H9 (cell line): Measurements from ENCODE around the gene NPAS3. TPM values are rescaled to one million over a fixed set of nuclear protein-coding genes. Genes with fewer than 3 reads are reported as not detected.

Source experiments
- DNase-seq: peaks from one replicate; pipeline ENCODE4 v3.0.0-alpha.2; 2017
- H2AFZ ChIP-seq: one replicate; pipeline ENCODE4 v1.6.1; 2013; ENCODE audit warnings: mild to moderate bottlenecking, low read length, control low read depth, moderate library complexity
- H2AK5ac ChIP-seq: 2 replicates; pipeline ENCODE4 v1.6.1; 2013; ENCODE audit warnings: low read length, control low read depth, mixed read lengths; ENCODE audit not compliant: insufficient read length
- H2BK120ac ChIP-seq: one replicate; pipeline ENCODE4 v1.6.1; 2013; ENCODE audit warnings: low read depth, mild to moderate bottlenecking, low read length, control low read depth, inconsistent platforms; ENCODE audit not compliant: poor library complexity, severe bottlenecking
- H2BK12ac ChIP-seq: 2 replicates; pipeline ENCODE4 v1.6.1; 2013; ENCODE audit warnings: low read length, control low read depth, mixed read lengths, low read depth; ENCODE audit not compliant: insufficient read length
- H2BK15ac ChIP-seq: 2 replicates; pipeline ENCODE4 v1.6.1; 2013; ENCODE audit warnings: low read depth, low read length, control low read depth
- H2BK20ac ChIP-seq: one replicate; pipeline ENCODE4 v1.6.1; 2013; ENCODE audit warnings: low read depth, mild to moderate bottlenecking, low read length, control low read depth, inconsistent platforms; ENCODE audit not compliant: poor library complexity, severe bottlenecking
- H2BK5ac ChIP-seq: 2 replicates; pipeline ENCODE4 v1.6.1; 2013; ENCODE audit warnings: low read length, control low read depth, mixed read lengths; ENCODE audit not compliant: insufficient read length
- H3K14ac ChIP-seq: 2 replicates; pipeline ENCODE4 v1.6.1; 2013; ENCODE audit warnings: low read length, control low read depth; ENCODE audit not compliant: insufficient read depth
- H3K18ac ChIP-seq: 2 replicates; pipeline ENCODE4 v1.6.1; 2013; ENCODE audit warnings: low read depth, mild to moderate bottlenecking, mixed read lengths, low read length, control low read depth; ENCODE audit not compliant: insufficient read length
- H3K23ac ChIP-seq: 2 replicates; pipeline ENCODE4 v1.6.1; 2013; ENCODE audit warnings: low read length, control low read depth, mixed read lengths, low read depth; ENCODE audit not compliant: insufficient read length
- H3K23me2 ChIP-seq: 2 replicates; pipeline ENCODE4 v1.6.1; 2013; ENCODE audit warnings: low read depth, mild to moderate bottlenecking, mixed read lengths, low read length, control low read depth; ENCODE audit not compliant: insufficient read length, poor library complexity, severe bottlenecking
- H3K27ac ChIP-seq: 2 replicates; pipeline ENCODE4 v1.5.1; 2013; ENCODE audit warnings: low read length, control low read depth, mixed read lengths, low read depth; ENCODE audit not compliant: insufficient read length
- H3K27me3 ChIP-seq: 2 replicates; pipeline ENCODE4 v1.6.1; 2013; ENCODE audit warnings: low read length, control low read depth, inconsistent platforms; ENCODE audit not compliant: insufficient read depth
- H3K4ac ChIP-seq: 2 replicates; pipeline ENCODE4 v1.6.1; 2013; ENCODE audit warnings: low read depth, mild to moderate bottlenecking, control low read depth, inconsistent platforms, low read length, moderate library complexity
- H3K4me1 ChIP-seq: 2 replicates; pipeline ENCODE4 v1.6.1; 2013; ENCODE audit warnings: low read length, control low read depth, inconsistent platforms; ENCODE audit not compliant: insufficient read depth
- H3K4me2 ChIP-seq: 2 replicates; pipeline ENCODE4 v1.6.1; 2013; ENCODE audit warnings: low read length, control low read depth, mixed read lengths; ENCODE audit not compliant: insufficient read length, insufficient read depth
- H3K56ac ChIP-seq: 2 replicates; pipeline ENCODE4 v1.6.1; 2013; ENCODE audit warnings: low read depth, mild to moderate bottlenecking, mixed read lengths, low read length, control low read depth; ENCODE audit not compliant: insufficient read length
- H3K79me1 ChIP-seq: 2 replicates; pipeline ENCODE4 v1.6.1; 2013; ENCODE audit warnings: low read depth, mild to moderate bottlenecking, moderate library complexity, low read length, control low read depth, inconsistent platforms; ENCODE audit not compliant: insufficient read depth, poor library complexity, severe bottlenecking
- H3K79me2 ChIP-seq: 2 replicates; pipeline ENCODE4 v1.6.1; 2013; ENCODE audit warnings: low read length, control low read depth, inconsistent platforms; ENCODE audit not compliant: insufficient read depth
- H3K9ac ChIP-seq: 2 replicates; pipeline ENCODE4 v1.6.1; 2013; ENCODE audit warnings: low read length, control low read depth, mixed read lengths; ENCODE audit not compliant: insufficient read length; ENCODE audit errors: extremely low read depth
- H3K9me3 ChIP-seq: one replicate; pipeline ENCODE4 v1.6.1; 2013; ENCODE audit warnings: low read depth, low read length, inconsistent platforms; ENCODE audit not compliant: control insufficient read depth
- H3T11ph ChIP-seq: one replicate; pipeline ENCODE4 v1.6.1; 2013; ENCODE audit warnings: mild to moderate bottlenecking, low read length, control low read depth, inconsistent platforms
- H4K20me1 ChIP-seq: one replicate; pipeline ENCODE4 v1.6.1; 2013; ENCODE audit not compliant: control insufficient read depth, insufficient read length, insufficient read depth
- H4K5ac ChIP-seq: 2 replicates; pipeline ENCODE4 v1.6.1; 2013; ENCODE audit warnings: low read depth, mild to moderate bottlenecking, mixed read lengths, low read length, control low read depth; ENCODE audit not compliant: insufficient read length
- H4K8ac ChIP-seq: replicated peaks from 2 replicates; pipeline ENCODE4 v1.6.1; 2013; ENCODE audit warnings: low read length, control low read depth, mixed read lengths, low read depth; ENCODE audit not compliant: insufficient read length
- H4K91ac ChIP-seq: 2 replicates; pipeline ENCODE4 v1.6.1; 2013; ENCODE audit warnings: low read depth, mild to moderate bottlenecking, moderate library complexity, mixed read lengths, low read length, control low read depth; ENCODE audit not compliant: insufficient read length
- H3K27ac Mint-ChIP-seq, 3 experiments: 2 replicates in 2 of 3; 3 replicates in 1 of 3; pipeline ENCODE4 v1.8.0; 2020 to 2021; ENCODE audit warnings: mixed read lengths in 3 of 3, mild to moderate bottlenecking in 1 of 3, moderate library complexity in 1 of 3
- H3K27me3 Mint-ChIP-seq: 2 replicates; pipeline ENCODE4 v1.8.0; 2021; ENCODE audit warnings: low read depth, mild to moderate bottlenecking, moderate library complexity, mixed read lengths
- H3K36me3 Mint-ChIP-seq, 3 experiments: 2 replicates in 2 of 3; 3 replicates in 1 of 3; pipeline ENCODE4 v1.8.0; 2020 to 2021; ENCODE audit warnings: low read depth in 3 of 3, mixed read lengths in 3 of 3; ENCODE audit not compliant: insufficient read depth in 1 of 3
- H3K4me1 Mint-ChIP-seq, 2 experiments: 2 replicates each; pipeline ENCODE4 v1.8.0; 2020; ENCODE audit warnings: mixed read lengths in 2 of 2
- H3K4me3 Mint-ChIP-seq, 2 experiments: 2 replicates in 1 of 2; 3 replicates in 1 of 2; pipeline ENCODE4 v1.8.0; 2020 to 2021; ENCODE audit warnings: mild to moderate bottlenecking in 2 of 2, mixed read lengths in 2 of 2, moderate library complexity in 1 of 2
- H3K9me3 Mint-ChIP-seq, 2 experiments: 2 replicates in 1 of 2; 3 replicates in 1 of 2; pipeline ENCODE4 v1.8.0; 2020; ENCODE audit warnings: mild to moderate bottlenecking in 2 of 2, mixed read lengths in 2 of 2, moderate library complexity in 1 of 2
- CTCF ChIP-seq: fragments of 200-600 bp; sonication (generic); conservative IDR thresholded peaks from 3 replicates; pipeline ENCODE4 v1.8.0; 2021; ENCODE audit warnings: antibody characterized with exemption, mild to moderate bottlenecking
- WGBS: extraction: QIAGEN DNeasy Blood & Tissue Kit; methylation state at CpG from one replicate; pipeline ENCODE4 v1.1.7; 2013; ENCODE audit warnings: missing lambda C conversion rate, low lambda C conversion rate, mixed read lengths; ENCODE audit not compliant: insufficient read length; ENCODE audit errors: extremely low coverage; 5-methylcytosine and 5-hydroxymethylcytosine counted together
- total RNA-seq: library from RNA; stranded (reverse); gene quantifications from 2 replicates; pipeline ENCODE4 v1.2.1, GENCODE V29; 2021

The NPAS3 gene
- total RNA-seq, 1 experiment from 2014 or later = 0.17 TPM

GRCh38 chr14:33736299-33736825 lies 797.7 kb downstream of the NPAS3 start:
- Histone ChIP-seq H2BK12ac (no peak overlapping the region), H3T11ph (no peak overlapping the region), H3K18ac (no peak overlapping the region), H4K8ac (no peak overlapping the region), H3K79me2 (no peaks in the 10 kb centered on the region), H2AK5ac (no peak overlapping the region), H3K79me1 (no peaks in the 10 kb centered on the region), H2BK15ac (no peak overlapping the region), H4K5ac (no peak overlapping the region), H3K4me1 (0 out of 2 replicates have a peak, but pooled peaks cover 3% of the 10 kb centered on the region), H3K4ac (no peak overlapping the region), H2BK5ac (no peak overlapping the region), H3K27ac (no peak overlapping the region), H2AFZ (no peak overlapping the region), H3K23ac (no peak overlapping the region), H4K20me1 (no peaks in the 10 kb centered on the region), H3K4me2 (no peak overlapping the region), H3K9me3 (no peaks in the 10 kb centered on the region), H2BK120ac (no peak overlapping the region), H3K27me3 (no peaks in the 10 kb centered on the region), H3K14ac (no peak overlapping the region), H3K56ac (no peak overlapping the region), H4K91ac (no peak overlapping the region), H3K9ac (no peak overlapping the region), H3K23me2 (no peaks in the 10 kb centered on the region), H2BK20ac (no peak overlapping the region)
- Mint-ChIP-seq H3K36me3 (no peaks in the 10 kb centered on the region), H3K27me3 (no peaks in the 10 kb centered on the region), H3K4me3 (no peak overlapping the region), H3K9me3 (no peaks in the 10 kb centered on the region; a peak in 1 of 5 replicates), H3K27ac (peak overlapping the region in 1 of 3 experiments; percentile 29; a peak in 1 of 7 replicates), H3K4me1 (peaks cover 31 to 33% of the 10 kb centered on the region in 2 experiments)
- TF ChIP-seq CTCF = no peak
- DNase-seq = no peak
- WGBS = no CpG with 5 or more reads among the region's 3 CpGs
